ENCODE results near the gene CACNG7. TPM values are rescaled to one million over a fixed set of nuclear protein-coding genes. Genes with fewer than 3 reads are reported as not detected.
"Not testable (repeated sequence)": the region's sequence is repeated elsewhere in the genome, so short reads cannot be mapped to it uniquely, and the experiment has no call there.

The CACNG7 gene
- total and polyA plus RNA-seq, 3 donors from 2014 or later, result 0.39 to 0.81 (median 0.53) TPM

- WGBS, 2 donors, result 7 to 13% methylated on average over 9 to 14 of the region's 14 CpGs
- Histone ChIP-seq H3K27ac (peak overlapping the region; percentile 79 to 94), H3K27me3 (no peaks in the 10 kb centered on the region), H3K4me3 (peak overlapping the region; percentile 61 to 80), H3K4me1 (peaks cover 18% of the 10 kb centered on the region), H3K36me3 (ENCODE audit: low read depth, missing control alignments) (no peaks in the 10 kb centered on the region), H3K9me3 (no peaks in the 10 kb centered on the region)
- intact Hi-C loops (cut with DNase I; ENCODE audit: low total_unique reads), result no loop called here
- no peak for DNase-seq
- TF ChIP-seq POLR2A (IDR thresholded peaks at IDR 0.05), result no peak
- TF ChIP-seq, protein P1, sequence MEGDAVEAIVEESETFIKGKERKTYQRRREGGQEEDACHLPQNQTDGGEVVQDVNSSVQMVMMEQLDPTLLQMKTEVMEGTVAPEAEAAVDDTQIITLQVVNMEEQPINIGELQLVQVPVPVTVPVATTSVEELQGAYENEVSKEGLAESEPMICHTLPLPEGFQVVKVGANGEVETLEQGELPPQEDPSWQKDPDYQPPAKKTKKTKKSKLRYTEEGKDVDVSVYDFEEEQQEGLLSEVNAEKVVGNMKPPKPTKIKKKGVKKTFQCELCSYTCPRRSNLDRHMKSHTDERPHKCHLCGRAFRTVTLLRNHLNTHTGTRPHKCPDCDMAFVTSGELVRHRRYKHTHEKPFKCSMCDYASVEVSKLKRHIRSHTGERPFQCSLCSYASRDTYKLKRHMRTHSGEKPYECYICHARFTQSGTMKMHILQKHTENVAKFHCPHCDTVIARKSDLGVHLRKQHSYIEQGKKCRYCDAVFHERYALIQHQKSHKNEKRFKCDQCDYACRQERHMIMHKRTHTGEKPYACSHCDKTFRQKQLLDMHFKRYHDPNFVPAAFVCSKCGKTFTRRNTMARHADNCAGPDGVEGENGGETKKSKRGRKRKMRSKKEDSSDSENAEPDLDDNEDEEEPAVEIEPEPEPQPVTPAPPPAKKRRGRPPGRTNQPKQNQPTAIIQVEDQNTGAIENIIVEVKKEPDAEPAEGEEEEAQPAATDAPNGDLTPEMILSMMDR (IDR thresholded peaks at IDR 0.05), result no peak
Measured at GRCh38 chr19:53866865-53867224, 42.2 kb upstream of the CACNG7 start.

- DNase-seq, result peak; percentile 97
- Histone ChIP-seq H3K27me3 (no peaks in the 10 kb centered on the region), H3K4me1 (peaks cover 18% of the 10 kb centered on the region), H3K4me3 (peak within 1 kb of the TSS; percentile 61 to 80), H3K36me3 (ENCODE audit: low read depth, missing control alignments) (no peaks in the 10 kb centered on the region), H3K9me3 (no peaks in the 10 kb centered on the region), H3K27ac (peak within 1 kb of the TSS; percentile 94 to 95)
- TF ChIP-seq POLR2A (IDR thresholded peaks at IDR 0.05), result peak; percentile 34
- TF ChIP-seq, protein P1 (IDR thresholded peaks at IDR 0.05), result no peak
- intact Hi-C loops (cut with DNase I; ENCODE audit: low total_unique reads), result no loop called here
- WGBS, 2 donors, result 3% methylated on average over 15 to 22 of the region's 37 CpGs
Measured at GRCh38 chr19:53867225-53868090, 41.6 kb upstream of the CACNG7 start, which contains the start of gene MYADM. TSS of gene MYADM (plus strand) at chr19:53867883. CDS start at chr19:53873530, 5,647 bp downstream.

DNA sequence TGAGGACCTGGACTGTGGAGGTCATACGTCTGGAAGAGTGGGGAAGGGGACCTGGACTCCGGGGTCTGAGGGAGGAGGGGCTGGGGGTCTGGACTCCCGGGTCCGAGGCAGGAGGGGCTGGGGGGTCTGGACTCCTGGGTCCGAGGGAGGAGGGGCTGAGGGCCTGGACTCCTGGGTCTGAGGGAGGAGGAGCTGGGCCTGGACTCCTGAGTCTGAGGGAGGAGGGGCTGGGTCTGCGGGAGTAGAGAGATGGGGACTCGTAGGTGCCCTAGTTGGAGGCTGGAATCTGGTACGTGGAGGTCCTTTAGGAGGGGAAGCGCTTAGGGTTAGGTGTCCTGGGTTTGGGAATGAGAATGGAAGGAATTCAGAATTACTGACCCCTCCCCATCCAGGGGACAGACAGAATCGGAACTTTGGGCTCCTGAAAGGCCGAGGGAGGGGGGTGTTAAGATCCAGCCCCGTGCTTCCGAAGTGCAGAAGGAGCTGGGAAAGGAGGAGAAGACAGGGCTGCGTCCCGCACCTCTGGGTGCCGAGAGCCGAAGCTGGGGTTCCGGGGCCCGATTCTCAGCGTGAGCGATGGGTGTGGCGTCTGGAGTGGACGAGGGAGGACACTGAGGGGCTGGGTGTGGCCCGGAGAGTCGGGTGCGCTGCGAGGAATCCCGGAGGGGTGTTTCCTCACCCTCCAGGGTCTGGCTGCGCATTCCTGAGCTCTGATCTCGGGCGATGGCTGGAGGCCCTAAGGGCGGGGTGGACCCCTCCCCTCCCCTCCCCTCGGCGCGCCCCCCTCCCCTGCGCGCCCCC is 40.8 kb upstream of the CACNG7 start:
- Histone ChIP-seq H3K27me3 (no peaks in the 10 kb centered on the region), H3K4me3 (peak overlapping the region; percentile 61 to 80), H3K9me3 (no peaks in the 10 kb centered on the region), H3K4me1 (peaks cover 18% of the 10 kb centered on the region), H3K36me3 (ENCODE audit: low read depth, missing control alignments) (no peaks in the 10 kb centered on the region), H3K27ac (peak overlapping the region; percentile 94 to 95)
- TF ChIP-seq, protein P1 (IDR thresholded peaks at IDR 0.05), result no peak
- no peak for TF ChIP-seq POLR2A (IDR thresholded peaks at IDR 0.05)
- intact Hi-C loops (cut with DNase I; ENCODE audit: low total_unique reads), result no loop called here
- DNase-seq, result peak; percentile 40
- WGBS, 2 donors, result 0 to 1% methylated on average over 28 to 32 of the region's 37 CpGs

DNA sequence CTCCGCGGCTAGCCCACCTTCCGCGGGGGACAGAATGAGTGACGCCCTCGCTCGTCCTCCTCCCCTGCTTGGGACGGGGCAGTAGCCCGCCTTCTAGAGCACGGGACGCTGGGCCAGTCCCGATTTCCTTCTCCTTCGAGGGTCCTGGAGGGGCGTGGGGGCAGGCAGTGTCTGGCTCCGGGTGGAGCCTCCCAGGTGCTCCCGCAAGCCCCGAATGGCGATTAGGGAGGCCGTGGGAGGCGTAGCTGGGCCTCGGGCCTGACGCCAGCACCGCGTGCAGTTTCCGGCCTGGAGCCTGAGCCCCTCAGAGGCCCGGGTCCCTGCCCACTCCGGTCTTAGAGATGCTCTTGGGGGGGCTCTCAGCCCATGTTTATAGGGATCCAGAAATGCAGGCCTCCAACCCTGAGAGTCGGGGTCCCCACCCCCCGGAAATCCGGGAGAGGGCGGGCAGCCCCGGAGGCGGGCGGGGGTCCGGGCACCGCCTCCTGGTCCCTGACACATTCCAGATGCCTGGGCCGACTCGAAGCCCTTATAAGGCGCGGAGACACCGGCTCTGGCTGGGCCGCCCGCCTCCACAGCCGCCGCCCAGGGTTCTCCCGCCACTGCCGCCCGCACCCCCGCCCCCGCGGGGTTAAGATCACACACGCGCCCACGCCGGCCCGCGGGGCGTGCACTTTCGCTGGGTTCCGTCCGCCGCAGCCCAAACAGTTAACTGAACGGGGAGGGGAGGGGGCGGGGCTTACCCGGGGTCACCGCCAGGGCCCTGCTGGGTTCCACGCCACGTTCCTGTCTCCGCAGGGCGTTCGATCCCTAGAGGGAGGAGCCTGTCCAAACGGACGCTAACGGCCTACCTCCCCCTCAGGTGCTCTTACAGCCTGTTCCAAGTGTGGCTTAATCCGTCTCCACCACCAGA is 39.9 kb upstream of the CACNG7 start:
- H3K9me3 ChIP-seq, result no peaks in the 10 kb centered on the region
- no peaks in the 10 kb centered on the region for H3K27me3 ChIP-seq
- WGBS, 2 donors, result 0 to 1% methylated on average over 3 to 37 of the region's 75 CpGs
- no peak for TF ChIP-seq POLR2A (IDR thresholded peaks at IDR 0.05)
- TF ChIP-seq, protein P1 (IDR thresholded peaks at IDR 0.05), result peak in 2 of 3 experiments; percentile 20 to 33
- intact Hi-C loops (cut with DNase I; ENCODE audit: low total_unique reads), result no loop called here
- H3K4me1 ChIP-seq, result peaks cover 18% of the 10 kb centered on the region
- DNase-seq, result peak; percentile 86
- H3K27ac ChIP-seq, result peak overlapping the region; percentile 94 to 95
- no peaks in the 10 kb centered on the region for H3K36me3 ChIP-seq (ENCODE audit: low read depth, missing control alignments)
- H3K4me3 ChIP-seq, result peak overlapping the region; percentile 61 to 80

GRCh38 chr19:53869805-53870484 is 39.1 kb upstream of the CACNG7 start:
- H3K9me3 ChIP-seq; intact Hi-C loops (cut with DNase I; ENCODE audit: low total_unique reads); H3K36me3 ChIP-seq (ENCODE audit: low read depth, missing control alignments); H3K27me3 ChIP-seq; DNase-seq: not testable (repeated sequence)
- 2 to 4% methylated on average over 8 to 13 of the region's 24 CpGs for WGBS, 2 donors
- Histone ChIP-seq H3K27ac (peak overlapping the region; percentile 94 to 95), H3K4me3 (peak overlapping the region; percentile 61 to 80), H3K4me1 (peaks cover 19% of the 10 kb centered on the region)

Measured in testis (tissue), 3 donors.